Measurements from ENCODE around the gene NAA16.

NAA16 gene

GRCh38 chr13:41268764-41269163 is 42.3 kb upstream of the NAA16 start:
- Histone ChIP-seq H3K9me2 (replicated peaks; ENCODE audit: insufficient read depth, low read length) (no peaks in the 10 kb centered on the region), H3K9ac (ENCODE audit: low read length) (no peak overlapping the region), H3K4me2 (ENCODE audit: low read depth, low read length) (no peak overlapping the region), H3K27ac (ENCODE audit: low read length) (no peak overlapping the region), H3K27me3 (replicated peaks; ENCODE audit: insufficient read depth, low read length) (no peaks in the 10 kb centered on the region), H3K79me2 (ENCODE audit: low read length) (no peaks in the 10 kb centered on the region), H2AFZ (ENCODE audit: low read length) (no peak overlapping the region), H3F3A (ENCODE audit: insufficient read depth, low read length) (no peaks in the 10 kb centered on the region), H4K20me1 (ENCODE audit: insufficient read depth, low read length) (no peaks in the 10 kb centered on the region), H3K4me3 (ENCODE audit: low read length) (no peak overlapping the region), H3K36me3 (replicated peaks; ENCODE audit: insufficient read depth, low read length) (no peaks in the 10 kb centered on the region), H3K4me1 (ENCODE audit: low read length) (no peaks in the 10 kb centered on the region), H3K9me3 (replicated peaks; ENCODE audit: insufficient read depth, low read length) (no peaks in the 10 kb centered on the region)
- TF ChIP-seq EZH2phosphoT487 (IDR thresholded peaks at IDR 0.05; ENCODE audit: low read length) (no peak), EZH2 (optimal IDR thresholded peaks at IDR 0.05; ENCODE audit: low read depth, low read length) (no peak)
- TF ChIP-seq, protein P1, sequence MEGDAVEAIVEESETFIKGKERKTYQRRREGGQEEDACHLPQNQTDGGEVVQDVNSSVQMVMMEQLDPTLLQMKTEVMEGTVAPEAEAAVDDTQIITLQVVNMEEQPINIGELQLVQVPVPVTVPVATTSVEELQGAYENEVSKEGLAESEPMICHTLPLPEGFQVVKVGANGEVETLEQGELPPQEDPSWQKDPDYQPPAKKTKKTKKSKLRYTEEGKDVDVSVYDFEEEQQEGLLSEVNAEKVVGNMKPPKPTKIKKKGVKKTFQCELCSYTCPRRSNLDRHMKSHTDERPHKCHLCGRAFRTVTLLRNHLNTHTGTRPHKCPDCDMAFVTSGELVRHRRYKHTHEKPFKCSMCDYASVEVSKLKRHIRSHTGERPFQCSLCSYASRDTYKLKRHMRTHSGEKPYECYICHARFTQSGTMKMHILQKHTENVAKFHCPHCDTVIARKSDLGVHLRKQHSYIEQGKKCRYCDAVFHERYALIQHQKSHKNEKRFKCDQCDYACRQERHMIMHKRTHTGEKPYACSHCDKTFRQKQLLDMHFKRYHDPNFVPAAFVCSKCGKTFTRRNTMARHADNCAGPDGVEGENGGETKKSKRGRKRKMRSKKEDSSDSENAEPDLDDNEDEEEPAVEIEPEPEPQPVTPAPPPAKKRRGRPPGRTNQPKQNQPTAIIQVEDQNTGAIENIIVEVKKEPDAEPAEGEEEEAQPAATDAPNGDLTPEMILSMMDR (IDR thresholded peaks at IDR 0.05; ENCODE audit: low read length) = no peak
- DNase-seq = no peak

GRCh38 chr13:41271456-41272285 is 39.4 kb upstream of the NAA16 start:
- Histone ChIP-seq H3K27me3 (replicated peaks; ENCODE audit: insufficient read depth, low read length) (no peaks in the 10 kb centered on the region), H3K4me2 (ENCODE audit: low read depth, low read length) (no peak overlapping the region), H3K9me3 (replicated peaks; ENCODE audit: insufficient read depth, low read length) (no peaks in the 10 kb centered on the region), H3K9ac (ENCODE audit: low read length) (no peak overlapping the region), H3K36me3 (replicated peaks; ENCODE audit: insufficient read depth, low read length) (no peaks in the 10 kb centered on the region), H3K79me2 (ENCODE audit: low read length) (no peaks in the 10 kb centered on the region), H4K20me1 (ENCODE audit: insufficient read depth, low read length) (no peaks in the 10 kb centered on the region), H3K4me1 (ENCODE audit: low read length) (no peaks in the 10 kb centered on the region), H3K27ac (ENCODE audit: low read length) (no peak overlapping the region), H3F3A (ENCODE audit: insufficient read depth, low read length) (no peaks in the 10 kb centered on the region), H2AFZ (ENCODE audit: low read length) (no peak overlapping the region), H3K4me3 (ENCODE audit: low read length) (no peak overlapping the region), H3K9me2 (replicated peaks; ENCODE audit: insufficient read depth, low read length) (no peaks in the 10 kb centered on the region)
- TF ChIP-seq, protein P1 (IDR thresholded peaks at IDR 0.05; ENCODE audit: low read length) = no peak
- no peak for TF ChIP-seq EZH2phosphoT487 (IDR thresholded peaks at IDR 0.05; ENCODE audit: low read length)
- DNase-seq = no peak

- H3K4me3 ChIP-seq (ENCODE audit: low read length) = no peak overlapping the region
- TF ChIP-seq, protein P1 (IDR thresholded peaks at IDR 0.05; ENCODE audit: low read length) = no peak
- no peak for TF ChIP-seq EZH2 (optimal IDR thresholded peaks at IDR 0.05; ENCODE audit: low read depth, low read length)
- TF ChIP-seq EZH2phosphoT487 (IDR thresholded peaks at IDR 0.05; ENCODE audit: low read length) = no peak
These were observed 37.1 kb upstream of the NAA16 start for GRCh38 chr13:41273831-41274441.

More at GRCh38 chr13:41273831-41274441, 37.1 kb upstream of the NAA16 start:
- no peaks in the 10 kb centered on the region for H3F3A ChIP-seq (ENCODE audit: insufficient read depth, low read length)
- H3K27me3 ChIP-seq (replicated peaks; ENCODE audit: insufficient read depth, low read length) = no peaks in the 10 kb centered on the region
- no peaks in the 10 kb centered on the region for H3K4me1 ChIP-seq (ENCODE audit: low read length)
- no peaks in the 10 kb centered on the region for H4K20me1 ChIP-seq (ENCODE audit: insufficient read depth, low read length)
- DNase-seq = no peak
- no peaks in the 10 kb centered on the region for H3K79me2 ChIP-seq (ENCODE audit: low read length)
- H3K4me2 ChIP-seq (ENCODE audit: low read depth, low read length) = no peak overlapping the region
- no peak overlapping the region for H2AFZ ChIP-seq (ENCODE audit: low read length)
- H3K9me2 ChIP-seq (replicated peaks; ENCODE audit: insufficient read depth, low read length) = no peaks in the 10 kb centered on the region
- no peak overlapping the region for H3K27ac ChIP-seq (ENCODE audit: low read length)
- no peak overlapping the region for H3K9ac ChIP-seq (ENCODE audit: low read length)
- H3K36me3 ChIP-seq (replicated peaks; ENCODE audit: insufficient read depth, low read length) = no peaks in the 10 kb centered on the region
- H3K9me3 ChIP-seq (replicated peaks; ENCODE audit: insufficient read depth, low read length) = no peaks in the 10 kb centered on the region
